DND-41 (cell line): ENCODE results near the gene CDKN2B-AS1.

Experiments
- ATAC-seq: fragments of 200-7000 bp; cut with Tn5 transposase; 3 replicates; pipeline ENCODE4 v1.9.1; 2021; ENCODE audit warnings: low read depth; ENCODE audit not compliant: insufficient read depth
- DNase-seq: peaks from one replicate; pipeline ENCODE4 v3.0.0-alpha.2; 2020
- H2AFZ ChIP-seq: 2 replicates; pipeline ENCODE4 v1.6.0; 2012; ENCODE audit warnings: low read depth, low read length
- H3K27ac ChIP-seq: 2 replicates; pipeline ENCODE4 v1.5.1; 2012; ENCODE audit warnings: low read length, inconsistent platforms
- H3K27me3 ChIP-seq: fragments of 200-600 bp; sonication (generic); 2 replicates; pipeline ENCODE4 v1.6.0; 2012; ENCODE audit warnings: low read length, mild to moderate bottlenecking, inconsistent platforms; ENCODE audit not compliant: insufficient read depth, poor library complexity
- H3K36me3 ChIP-seq: 2 replicates; pipeline ENCODE4 v1.5.1; 2012; ENCODE audit warnings: low read length, inconsistent platforms; ENCODE audit not compliant: insufficient read depth
- H3K4me1 ChIP-seq: 2 replicates; pipeline ENCODE4 v1.5.1; 2012; ENCODE audit warnings: mild to moderate bottlenecking, low read length; ENCODE audit not compliant: insufficient read depth
- H3K4me2 ChIP-seq: 2 replicates; pipeline ENCODE4 v1.6.0; 2012; ENCODE audit warnings: mild to moderate bottlenecking, moderate library complexity, low read length, inconsistent platforms; ENCODE audit not compliant: insufficient read depth
- H3K4me3 ChIP-seq, 2 experiments: fragments of 200-600 bp in 1 of 2; shearing (Covaris generic) in 1 of 2; 2 replicates each; pipeline ENCODE4 v1.5.1; 2012 to 2016; ENCODE audit warnings: inconsistent platforms in 2 of 2, low read length in 2 of 2, mild to moderate bottlenecking in 2 of 2, low read depth in 1 of 2, moderate library complexity in 1 of 2
- H3K79me2 ChIP-seq: 2 replicates; pipeline ENCODE4 v1.6.0; 2012; ENCODE audit warnings: low read length, inconsistent platforms; ENCODE audit not compliant: insufficient read depth
- H3K9ac ChIP-seq: 2 replicates; pipeline ENCODE4 v1.6.0; 2012; ENCODE audit warnings: low read depth, mild to moderate bottlenecking, inconsistent platforms, low read length, moderate library complexity
- H3K9me3 ChIP-seq: 2 replicates; pipeline ENCODE4 v1.5.1; 2012; ENCODE audit warnings: low read length, moderate library complexity, mild to moderate bottlenecking, inconsistent platforms; ENCODE audit not compliant: insufficient read depth, severe bottlenecking
- H4K20me1 ChIP-seq: 2 replicates; pipeline ENCODE4 v1.6.0; 2012; ENCODE audit warnings: low read length; ENCODE audit not compliant: insufficient read depth
- EZH2 ChIP-seq: IDR thresholded peaks from 3 replicates; pipeline ENCODE4 v1.6.1; 2012; ENCODE audit warnings: borderline replicate concordance, low read depth, mild to moderate bottlenecking, moderate library complexity, low read length, inconsistent platforms; ENCODE audit not compliant: severe bottlenecking
- TF ChIP-seq, protein P1 (sequence below): IDR thresholded peaks from 2 replicates; pipeline ENCODE4 v1.5.1; 2012; ENCODE audit warnings: borderline replicate concordance, low read length, moderate library complexity, mild to moderate bottlenecking; ENCODE audit not compliant: poor library complexity, severe bottlenecking; ENCODE audit errors: extremely low read depth

Gene CDKN2B-AS1

DNA sequence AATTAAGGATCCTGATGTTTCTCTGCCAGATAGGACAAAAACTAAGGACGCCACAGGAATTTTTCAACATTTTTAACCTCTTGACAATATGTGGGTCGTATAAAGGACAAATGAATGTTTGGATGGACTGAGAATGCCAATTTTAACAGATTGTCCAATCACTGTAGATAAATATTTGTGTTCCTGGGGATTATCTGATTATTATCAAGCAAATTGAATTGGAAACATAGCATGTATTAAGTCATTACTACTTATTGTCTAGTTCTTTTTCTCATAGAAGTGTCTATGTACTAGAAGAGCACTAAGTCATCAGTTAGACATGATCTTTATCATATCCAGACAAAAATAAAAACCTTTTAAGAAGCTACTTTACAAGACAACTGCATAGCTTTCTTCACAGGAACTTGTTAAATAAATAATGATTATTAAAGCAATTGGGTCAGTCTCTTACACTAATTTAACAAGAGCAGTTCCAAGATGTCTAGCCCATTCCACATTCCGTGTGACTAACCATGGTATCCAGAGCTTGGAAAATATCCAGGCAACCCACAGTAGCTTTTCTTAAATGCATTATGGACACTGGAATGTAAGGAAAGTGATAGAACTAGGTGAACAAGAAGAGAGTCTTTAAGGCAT lies 142.0 kb downstream of the CDKN2B-AS1 start:
- H3K4me2 ChIP-seq: no peak overlapping the region
- no peak overlapping the region for H2AFZ ChIP-seq
- H3K9ac ChIP-seq: no peak overlapping the region

DNA sequence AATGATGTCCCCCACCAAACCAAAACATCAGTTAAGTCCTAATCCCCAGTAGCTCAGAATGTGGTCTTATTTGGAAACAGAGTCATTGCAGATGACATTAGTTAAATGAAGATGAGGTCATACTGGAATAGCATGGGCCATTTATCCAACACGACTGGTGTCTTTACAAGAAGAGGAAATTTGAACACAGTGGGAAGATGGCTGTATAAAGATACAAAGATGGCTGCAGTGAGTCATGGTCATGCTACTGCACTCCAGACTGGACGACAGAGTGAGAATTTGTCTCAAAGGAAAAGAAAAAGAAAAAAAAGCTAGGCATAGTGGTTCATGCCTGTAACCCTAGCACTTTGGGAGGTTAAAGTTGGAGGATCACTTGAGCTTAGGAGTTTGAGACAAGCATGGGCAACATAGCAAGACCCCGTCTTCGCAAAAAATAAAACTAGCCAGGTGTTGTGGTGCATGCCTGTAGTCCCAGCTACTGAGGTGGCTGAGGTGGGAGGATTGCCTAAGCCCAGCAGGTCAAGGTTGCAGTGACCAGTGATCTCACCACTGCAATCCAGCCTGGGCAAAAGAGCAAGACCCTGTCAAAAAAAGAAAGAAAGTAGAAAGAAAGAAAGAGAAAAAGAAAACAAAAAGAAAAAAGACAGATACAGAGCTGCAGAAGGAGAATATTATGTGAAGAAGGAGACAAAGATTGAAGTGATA lies 144.5 kb downstream of the CDKN2B-AS1 start:
- Histone ChIP-seq H3K4me1 (no peaks in the 10 kb centered on the region), H4K20me1 (no peaks in the 10 kb centered on the region), H3K4me2 (no peak overlapping the region), H3K79me2 (no peaks in the 10 kb centered on the region), H3K27me3 (no peaks in the 10 kb centered on the region), H3K9me3 (no peaks in the 10 kb centered on the region), H3K27ac (no peak overlapping the region), H3K4me3 (no peak overlapping the region), H2AFZ (no peak overlapping the region), H3K9ac (no peak overlapping the region), H3K36me3 (no peaks in the 10 kb centered on the region)
- TF ChIP-seq EZH2: no peak
- TF ChIP-seq, protein P1, sequence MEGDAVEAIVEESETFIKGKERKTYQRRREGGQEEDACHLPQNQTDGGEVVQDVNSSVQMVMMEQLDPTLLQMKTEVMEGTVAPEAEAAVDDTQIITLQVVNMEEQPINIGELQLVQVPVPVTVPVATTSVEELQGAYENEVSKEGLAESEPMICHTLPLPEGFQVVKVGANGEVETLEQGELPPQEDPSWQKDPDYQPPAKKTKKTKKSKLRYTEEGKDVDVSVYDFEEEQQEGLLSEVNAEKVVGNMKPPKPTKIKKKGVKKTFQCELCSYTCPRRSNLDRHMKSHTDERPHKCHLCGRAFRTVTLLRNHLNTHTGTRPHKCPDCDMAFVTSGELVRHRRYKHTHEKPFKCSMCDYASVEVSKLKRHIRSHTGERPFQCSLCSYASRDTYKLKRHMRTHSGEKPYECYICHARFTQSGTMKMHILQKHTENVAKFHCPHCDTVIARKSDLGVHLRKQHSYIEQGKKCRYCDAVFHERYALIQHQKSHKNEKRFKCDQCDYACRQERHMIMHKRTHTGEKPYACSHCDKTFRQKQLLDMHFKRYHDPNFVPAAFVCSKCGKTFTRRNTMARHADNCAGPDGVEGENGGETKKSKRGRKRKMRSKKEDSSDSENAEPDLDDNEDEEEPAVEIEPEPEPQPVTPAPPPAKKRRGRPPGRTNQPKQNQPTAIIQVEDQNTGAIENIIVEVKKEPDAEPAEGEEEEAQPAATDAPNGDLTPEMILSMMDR: no peak
- DNase-seq (no peak), ATAC-seq (no peak)

More for the DNA sequence above, 142.0 kb downstream of the CDKN2B-AS1 start:
- no peak for ATAC-seq
- TF ChIP-seq, protein P1: no peak
- TF ChIP-seq EZH2: no peak
- no peaks in the 10 kb centered on the region for H3K79me2 ChIP-seq
- no peaks in the 10 kb centered on the region for H3K4me1 ChIP-seq
- H3K36me3 ChIP-seq: no peaks in the 10 kb centered on the region
- DNase-seq: no peak
- H4K20me1 ChIP-seq: no peaks in the 10 kb centered on the region
- no peaks in the 10 kb centered on the region for H3K27me3 ChIP-seq
- no peaks in the 10 kb centered on the region for H3K9me3 ChIP-seq
- H3K4me3 ChIP-seq: no peak overlapping the region
- H3K27ac ChIP-seq: no peak overlapping the region

DNA sequence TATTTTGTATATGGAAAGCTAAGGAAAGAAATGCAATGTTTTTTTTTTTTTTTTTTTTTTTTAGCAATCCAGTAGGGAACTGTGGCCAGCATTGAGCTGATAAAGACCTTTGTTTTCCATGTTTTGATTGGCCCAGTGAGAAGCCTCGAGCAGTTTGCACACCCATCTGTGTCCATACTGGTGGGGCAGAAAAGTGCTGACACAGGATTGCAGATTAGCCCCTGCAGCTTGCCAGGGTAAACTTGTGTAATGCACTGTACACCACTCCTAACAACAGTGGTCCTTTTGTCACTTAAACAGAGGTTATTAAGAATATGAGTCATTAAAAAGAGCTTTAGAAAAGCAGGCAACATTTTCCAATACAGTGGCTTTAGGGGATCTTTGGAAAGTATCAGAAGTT lies 147.3 kb downstream of the CDKN2B-AS1 start:
- H3K4me2 ChIP-seq: no peak overlapping the region

More for the DNA sequence above, 147.3 kb downstream of the CDKN2B-AS1 start:
- H3K9me3 ChIP-seq: no peaks in the 10 kb centered on the region
- no peaks in the 10 kb centered on the region for H3K79me2 ChIP-seq
- H3K4me1 ChIP-seq: no peaks in the 10 kb centered on the region
- H3K4me3 ChIP-seq: no peak overlapping the region
- H3K36me3 ChIP-seq: no peaks in the 10 kb centered on the region
- no peak overlapping the region for H2AFZ ChIP-seq
- no peak overlapping the region for H3K27ac ChIP-seq
- DNase-seq (no peak), ATAC-seq (no peak)
- H4K20me1 ChIP-seq: no peaks in the 10 kb centered on the region
- H3K27me3 ChIP-seq: no peaks in the 10 kb centered on the region
- no peak for TF ChIP-seq EZH2
- TF ChIP-seq, protein P1: no peak
- no peak overlapping the region for H3K9ac ChIP-seq
